AG04450 (cell line): ENCODE results near the gene PPP3R2. TPM values are rescaled to one million over a fixed set of nuclear protein-coding genes. Genes with fewer than 3 reads are reported as not detected.

ENCODE experiments used
- CTCF ChIA-PET: fragments of 300-600, 350-600 bp; formaldehyde crosslinking; extraction: SDS; loops from one replicate; lab custom pipeline; 2022; ENCODE audit warnings: antibody characterized with exemption, inconsistent platforms; lab: Charles Lee
- POLR2A ChIA-PET: fragments of 350-600 bp; formaldehyde crosslinking; extraction: SDS; loops from one replicate; lab custom pipeline; 2021; ENCODE audit warnings: antibody characterized with exemption, inconsistent platforms; lab: Yijun Ruan, JAX
- DNase-seq: peaks from one replicate; pipeline ENCODE4 v3.0.0-alpha.2; 2011; ENCODE audit warnings: low read depth, low spot score
- H3K27ac ChIP-seq: one replicate; pipeline ENCODE4 v1.5.1; 2012; ENCODE audit warnings: low read depth, low read length, control low read depth
- H3K27me3 ChIP-seq: one replicate; pipeline ENCODE4 v1.6.0; 2012; ENCODE audit warnings: low read length; ENCODE audit not compliant: control insufficient read depth, insufficient read depth
- H3K4me3 ChIP-seq: 2 replicates; pipeline ENCODE4 v1.5.1; 2011; ENCODE audit warnings: mild to moderate bottlenecking, low read depth, low read length, control low read depth
- H3K9me3 ChIP-seq: 2 replicates; pipeline ENCODE4 v1.5.1; 2012; ENCODE audit warnings: low read length; ENCODE audit not compliant: control insufficient read depth, insufficient read depth
- polyA minus RNA-seq: library from RNA; depleted of rRNA, polyadenylated mRNA; stranded (reverse); fragments of >200 nt; gene quantifications from 2 replicates; pipeline ENCODE4 v1.2.3, GENCODE V29; 2011; rRNA and poly(A)+ RNA removed
- polyA plus RNA-seq: library from polyadenylated mRNA; depleted of rRNA; stranded (reverse); fragments of >200 nt; gene quantifications from 2 replicates; pipeline ENCODE4 v1.2.3, GENCODE V29; 2011; rRNA removed
- TF ChIP-seq, protein P1 (sequence below): IDR thresholded peaks from 2 replicates; pipeline ENCODE4 v1.5.1; 2011; ENCODE audit warnings: low read depth, low read length, control low read depth, inconsistent platforms

PPP3R2 gene, protein sequence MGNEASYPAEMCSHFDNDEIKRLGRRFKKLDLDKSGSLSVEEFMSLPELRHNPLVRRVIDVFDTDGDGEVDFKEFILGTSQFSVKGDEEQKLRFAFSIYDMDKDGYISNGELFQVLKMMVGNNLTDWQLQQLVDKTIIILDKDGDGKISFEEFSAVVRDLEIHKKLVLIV
- polyA plus RNA-seq, result not detected in 2 replicates
- not detected in 2 replicates for polyA minus RNA-seq

DNA sequence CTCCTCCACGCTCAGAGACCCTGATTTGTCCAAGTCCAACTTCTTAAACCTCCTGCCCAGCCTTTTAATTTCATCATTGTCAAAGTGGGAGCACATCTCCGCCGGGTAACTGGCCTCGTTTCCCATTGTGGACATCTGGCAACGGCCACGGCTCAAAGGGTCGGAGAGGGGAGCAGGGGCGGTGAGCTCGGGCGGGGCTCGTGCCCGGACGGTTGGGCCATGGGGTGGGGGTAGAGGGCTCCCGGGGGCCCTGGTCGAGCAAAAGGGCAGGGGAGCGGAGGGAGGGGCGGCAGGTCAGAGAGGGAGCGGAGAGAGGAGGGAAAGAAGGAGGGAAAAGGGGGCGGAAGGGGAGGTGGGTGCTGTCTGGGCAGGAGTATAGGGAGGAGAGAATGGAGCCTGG lies at the start of gene PPP3R2:
PPP3R2 (minus strand) TSS at position 174 of the 400 bp plus-strand sequence; CDS start at position 126, 48 bp downstream.
- no peaks in the 10 kb centered on the region for H3K27me3 ChIP-seq
- no peak within 1 kb of the TSS for H3K27ac ChIP-seq
- CTCF ChIA-PET, result interaction anchor here (1.2 kb wide), 1 partner anchor 136 kb away, joined by 3 read pairs; no protein-coding TSS in a partner anchor
- DNase-seq, result no peak
- H3K4me3 ChIP-seq, result no peak within 1 kb of the TSS
- H3K9me3 ChIP-seq, result no peaks in the 10 kb centered on the region; the same call in 1 of the 2 replicates
- POLR2A ChIA-PET, result interaction anchor here (0.6 kb wide), 1 partner anchor 1423 kb away, joined by 4 read pairs; no protein-coding TSS in a partner anchor
- TF ChIP-seq, protein P1, sequence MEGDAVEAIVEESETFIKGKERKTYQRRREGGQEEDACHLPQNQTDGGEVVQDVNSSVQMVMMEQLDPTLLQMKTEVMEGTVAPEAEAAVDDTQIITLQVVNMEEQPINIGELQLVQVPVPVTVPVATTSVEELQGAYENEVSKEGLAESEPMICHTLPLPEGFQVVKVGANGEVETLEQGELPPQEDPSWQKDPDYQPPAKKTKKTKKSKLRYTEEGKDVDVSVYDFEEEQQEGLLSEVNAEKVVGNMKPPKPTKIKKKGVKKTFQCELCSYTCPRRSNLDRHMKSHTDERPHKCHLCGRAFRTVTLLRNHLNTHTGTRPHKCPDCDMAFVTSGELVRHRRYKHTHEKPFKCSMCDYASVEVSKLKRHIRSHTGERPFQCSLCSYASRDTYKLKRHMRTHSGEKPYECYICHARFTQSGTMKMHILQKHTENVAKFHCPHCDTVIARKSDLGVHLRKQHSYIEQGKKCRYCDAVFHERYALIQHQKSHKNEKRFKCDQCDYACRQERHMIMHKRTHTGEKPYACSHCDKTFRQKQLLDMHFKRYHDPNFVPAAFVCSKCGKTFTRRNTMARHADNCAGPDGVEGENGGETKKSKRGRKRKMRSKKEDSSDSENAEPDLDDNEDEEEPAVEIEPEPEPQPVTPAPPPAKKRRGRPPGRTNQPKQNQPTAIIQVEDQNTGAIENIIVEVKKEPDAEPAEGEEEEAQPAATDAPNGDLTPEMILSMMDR, result no peak

DNA sequence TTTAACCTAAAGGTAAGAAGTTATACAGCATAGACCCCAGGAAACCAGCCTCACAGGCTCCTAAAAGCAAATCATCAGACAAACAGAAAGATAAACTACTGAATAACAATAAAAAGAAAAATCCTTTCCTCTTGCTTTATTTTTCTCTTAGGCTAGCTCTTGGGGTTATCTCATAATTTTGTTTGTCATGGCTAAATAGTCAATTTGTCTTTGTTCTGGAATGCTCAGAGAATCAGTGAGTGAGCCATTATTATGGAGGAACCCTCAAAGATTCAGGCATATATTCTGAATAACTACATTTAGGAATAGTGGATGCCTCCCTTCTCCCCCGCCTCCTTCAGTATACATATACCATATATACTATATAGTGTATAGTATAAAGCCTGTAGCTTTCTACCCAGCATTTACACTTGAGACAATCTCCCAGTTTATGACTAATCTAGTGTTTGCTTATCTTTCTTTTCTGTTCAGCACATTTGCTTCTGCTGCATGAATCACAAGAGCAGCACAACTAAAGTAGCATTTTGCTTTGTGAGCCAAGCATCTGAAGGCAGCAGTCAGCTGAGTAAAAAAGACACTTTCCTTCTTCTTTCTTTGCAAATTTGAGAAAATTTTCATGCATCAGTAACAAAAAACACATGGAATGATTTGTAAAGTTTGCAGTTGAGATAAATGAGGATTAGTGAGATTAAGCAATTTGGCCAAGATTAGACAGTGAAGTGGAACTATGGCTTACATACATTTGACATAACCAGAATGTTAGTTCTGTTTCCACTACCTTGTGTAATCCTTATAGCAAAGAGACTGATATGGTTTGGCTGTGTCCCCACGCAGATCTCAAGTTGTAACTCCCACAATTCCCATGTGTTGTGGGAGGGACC lies 45.3 kb upstream of the PPP3R2 start:
- Histone ChIP-seq H3K27ac (no peak overlapping the region), H3K27me3 (no peaks in the 10 kb centered on the region), H3K9me3 (no peaks in the 10 kb centered on the region), H3K4me3 (no peak overlapping the region)
- TF ChIP-seq, protein P1, result no peak
- no peak for DNase-seq
- POLR2A ChIA-PET, result no interaction called here
- CTCF ChIA-PET, result no interaction called here

DNA sequence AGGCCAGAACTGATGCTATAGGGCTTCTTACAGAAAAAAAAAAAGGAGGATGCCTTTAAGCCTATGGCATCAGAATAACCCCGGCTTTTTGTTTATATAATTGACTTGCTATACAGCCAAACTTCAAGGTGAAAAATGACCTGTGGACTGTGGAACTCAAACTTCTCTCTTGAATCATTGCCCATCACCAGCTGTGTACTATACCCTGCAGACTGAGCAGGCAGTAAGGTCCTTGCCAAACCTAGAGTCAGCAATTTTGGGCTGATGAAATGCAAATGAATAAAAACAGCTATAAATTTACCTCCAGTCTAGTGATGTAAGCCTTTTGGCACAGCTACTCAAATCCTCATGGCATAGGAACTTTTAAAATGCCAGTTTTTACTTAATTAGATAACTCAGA lies 44.5 kb upstream of the PPP3R2 start:
- Histone ChIP-seq H3K9me3 (no peaks in the 10 kb centered on the region), H3K27me3 (no peaks in the 10 kb centered on the region), H3K27ac (no peak overlapping the region), H3K4me3 (no peak overlapping the region)
- ChIA-PET CTCF (no interaction called here), POLR2A (no interaction called here)
- TF ChIP-seq, protein P1, result no peak
- no peak for DNase-seq

DNA sequence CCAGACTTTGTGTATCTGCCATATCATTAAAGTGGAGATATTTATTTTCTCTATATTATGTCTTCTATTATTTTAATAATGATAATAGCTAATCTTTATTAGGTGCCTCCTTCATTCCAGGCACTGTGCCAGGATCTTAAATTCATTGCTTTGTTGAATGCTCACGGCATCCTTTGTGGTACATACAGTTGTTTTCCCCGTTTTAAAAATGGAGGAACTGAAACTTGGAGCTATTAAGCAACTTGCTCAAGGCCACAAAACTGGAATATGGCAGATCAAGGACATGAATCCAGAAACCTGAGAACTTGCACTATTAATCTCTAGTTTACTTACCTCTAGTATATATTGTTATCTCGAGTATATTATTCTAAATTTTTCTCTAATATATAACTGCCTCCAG lies 41.5 kb upstream of the PPP3R2 start:
- ChIA-PET CTCF (no interaction called here), POLR2A (no interaction called here)
- Histone ChIP-seq H3K9me3 (no peaks in the 10 kb centered on the region), H3K4me3 (no peak overlapping the region), H3K27me3 (no peaks in the 10 kb centered on the region), H3K27ac (no peak overlapping the region)
- TF ChIP-seq, protein P1, result no peak
- DNase-seq, result no peak

DNA sequence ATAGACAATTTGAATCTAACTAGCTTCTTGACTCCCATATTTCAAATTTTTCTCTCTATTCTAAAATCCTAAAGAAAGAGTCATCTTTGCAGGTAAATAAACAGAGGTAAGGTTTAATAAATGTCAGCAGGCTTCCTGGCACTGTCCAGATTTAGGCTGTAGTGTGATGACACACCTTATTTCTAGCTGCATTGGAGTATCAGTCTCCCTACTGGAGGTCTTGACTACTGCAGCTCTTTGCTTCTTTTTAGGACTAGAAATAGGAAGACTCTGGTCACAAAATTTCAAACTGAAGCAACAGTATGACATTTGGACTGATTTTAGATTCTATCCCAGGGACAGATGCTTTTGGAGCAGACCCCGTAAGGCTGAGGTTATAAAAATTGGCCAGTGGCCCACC lies 40.7 kb upstream of the PPP3R2 start:
- Histone ChIP-seq H3K4me3 (no peak overlapping the region), H3K27ac (no peak overlapping the region), H3K9me3 (no peaks in the 10 kb centered on the region), H3K27me3 (no peaks in the 10 kb centered on the region)
- POLR2A ChIA-PET, result no interaction called here
- CTCF ChIA-PET, result no interaction called here
- TF ChIP-seq, protein P1, result no peak
- no peak for DNase-seq
